Measurements from ENCODE around the gene ICE2. TPM values are rescaled to one million over a fixed set of nuclear protein-coding genes. Genes with fewer than 3 reads are reported as not detected.

ICE2 gene
- total and polyA plus RNA-seq, 2 of the 8 experiments (the other 6 are each of a cell fraction or from before 2014, with no cell fraction given): 40.0 to 87.3 TPM

DNA sequence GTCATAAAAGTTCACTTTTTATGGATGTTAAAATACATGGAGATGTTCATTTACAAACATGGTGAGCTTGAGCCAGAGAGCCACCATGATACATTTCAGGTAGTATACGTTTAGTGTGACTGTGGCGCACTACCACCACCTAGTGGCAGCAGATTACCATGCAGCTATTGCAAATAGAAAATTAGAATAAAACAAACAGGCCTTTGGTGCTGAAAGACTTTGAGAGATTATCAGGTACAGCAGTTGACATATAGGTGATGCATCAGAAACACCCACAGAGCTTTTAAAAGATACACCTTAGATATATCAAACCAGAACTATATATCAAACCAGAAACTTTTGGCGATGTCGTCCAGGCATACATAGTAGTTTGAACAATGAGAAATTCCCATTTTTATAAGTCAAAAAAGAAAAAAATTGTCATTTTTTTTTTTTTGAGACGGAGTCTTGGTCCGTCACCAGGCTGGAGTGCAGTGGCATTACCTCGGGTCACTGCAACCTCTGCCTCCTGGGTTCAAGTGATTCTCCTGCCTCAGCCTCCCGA, 42.0 kb upstream of the ICE2 start:
- ChIA-PET CTCF (ENCODE audit: partially characterized antibody) (interaction anchor here (0.6 to 7.2 kb wide), 51 partner anchors 8 to 829 kb away, joined by 3 to 103 read pairs (median 3); no protein-coding TSS in a partner anchor), POLR2A (ENCODE audit: partially characterized antibody) (interaction anchor here (0.8 to 0.9 kb wide), 2 partner anchors 26 to 123 kb away, joined by 3 read pairs; no protein-coding TSS in a partner anchor)
- Histone ChIP-seq H3K79me1 (ENCODE audit: low read depth, low read length) (no peaks in the 10 kb centered on the region), H2AK5ac (ENCODE audit: low read depth, low read length) (no peak overlapping the region), H3K9ac (replicated peaks in 1 of 4; ENCODE audit: extremely low read depth in 1 of 4, low read depth in 3 of 4, low read length in 3 of 4) (no peak overlapping the region), H2BK20ac (ENCODE audit: low read length) (no peak overlapping the region), H3K36me3 (ENCODE audit: control insufficient read depth in 2 of 4, insufficient read depth in 4 of 4, low read length in 3 of 4) (no peaks in the 10 kb centered on the region), H3K4me3 (ENCODE audit: extremely low read depth in 1 of 4, insufficient read depth in 2 of 4, low read depth in 3 of 4, low read length in 4 of 4) (no peak overlapping the region), H2BK15ac (ENCODE audit: low read length) (no peak overlapping the region), H3K4me2 (ENCODE audit: insufficient read depth in 1 of 2, low read depth in 2 of 2, low read length in 2 of 2) (no peak overlapping the region), H3K56ac (replicated peaks; ENCODE audit: insufficient read length, low read depth, low read length) (no peak overlapping the region), H2AFZ (ENCODE audit: low read length) (no peak overlapping the region), H4K20me1 (replicated peaks in 1 of 2; ENCODE audit: control insufficient read depth in 1 of 2, insufficient read depth in 2 of 2, low read length in 2 of 2) (no peaks in the 10 kb centered on the region), H3K18ac (ENCODE audit: extremely low read depth, low read length) (no peak overlapping the region), H4K91ac (replicated peaks; ENCODE audit: insufficient read length, low read length) (no peak overlapping the region), H3K23ac (ENCODE audit: insufficient read length) (no peak overlapping the region), H3K4me1 (replicated peaks in 1 of 4; ENCODE audit: control insufficient read depth in 3 of 4, insufficient read depth in 4 of 4, low read length in 3 of 4) (peaks cover 0 to 3% (median 0%) of the 10 kb centered on the region in 4 experiments; a peak in 4 of 7 replicates), H3K23me2 (ENCODE audit: low read depth, low read length) (no peaks in the 10 kb centered on the region), H3K9me3 (ENCODE audit: insufficient read depth in 2 of 2, low read depth in 1 of 2, low read length in 1 of 2) (no peaks in the 10 kb centered on the region), H2BK5ac (ENCODE audit: low read depth, low read length) (no peak overlapping the region), H3K4ac (replicated peaks; ENCODE audit: insufficient read length, low read depth, low read length) (no peak overlapping the region), H3K27ac (ENCODE audit: low read depth, low read length) (no peak overlapping the region), H2BK12ac (ENCODE audit: low read depth, low read length) (no peak overlapping the region), H4K5ac (ENCODE audit: insufficient read length, low read depth, low read length) (no peak overlapping the region), H3K27me3 (replicated peaks in 1 of 4; ENCODE audit: control insufficient read depth in 3 of 4, extremely low read depth in 1 of 4, insufficient read depth in 3 of 4, low read length in 3 of 4) (no peaks in the 10 kb centered on the region), H3K14ac (ENCODE audit: insufficient read length) (no peak overlapping the region), H3K79me2 (ENCODE audit: control insufficient read depth in 1 of 2, insufficient read depth in 2 of 2, low read length in 2 of 2) (no peaks in the 10 kb centered on the region), H4K8ac (ENCODE audit: extremely low read depth, insufficient read depth, low read length) (no peak overlapping the region), H2BK120ac (replicated peaks; ENCODE audit: low read depth, low read length) (no peak overlapping the region)
- FAIRE-seq: peak; percentile 88
- DNase-seq (ENCODE audit: low read depth in 1 of 2, low spot score in 2 of 2): peak in 1 of 2 experiments; percentile 87
- WGBS, 2 experiments (ENCODE audit: extremely low coverage in 1 of 2, insufficient coverage in 1 of 2, insufficient read length in 1 of 2, insufficient replicate concordance in 2 of 2, low coverage in 1 of 2, low lambda C conversion rate in 2 of 2, missing lambda C conversion rate in 1 of 2): 57% methylated on average over 8 of the region's 8 CpGs; no CpG with 5 or more reads in 1 of the 2 experiments
- TF ChIP-seq MAFK (IDR thresholded peaks at IDR 0.05; ENCODE audit: low read depth, low read length) (no peak), SP1 (IDR thresholded peaks at IDR 0.05; ENCODE audit: low read depth, low read length) (peak; percentile 2; the same call in 1 of the 2 replicates), TBP (IDR thresholded peaks at IDR 0.05; ENCODE audit: low read depth, low read length) (no peak), RAD21 (IDR thresholded peaks at IDR 0.05 in 1 of 2, conservative IDR thresholded peaks at IDR 0.05 in 1 of 2; ENCODE audit: low read depth in 2 of 2, low read length in 2 of 2) (peak; percentile 82 to 83), RBBP5 (IDR thresholded peaks at IDR 0.05; ENCODE audit: borderline replicate concordance, low read depth, low read length) (no peak), JUN (IDR thresholded peaks at IDR 0.05; ENCODE audit: low read depth, low read length) (no peak), NRF1 (IDR thresholded peaks at IDR 0.05; ENCODE audit: low read depth, low read length) (no peak), EP300 (IDR thresholded peaks at IDR 0.05; ENCODE audit: borderline replicate concordance in 1 of 2, low read depth in 2 of 2, low read length in 2 of 2) (no peak), YY1 (IDR thresholded peaks at IDR 0.05; ENCODE audit: low read depth, low read length) (peak; percentile 63; the same call in 1 of the 2 replicates)
- TF ChIP-seq, protein P1, sequence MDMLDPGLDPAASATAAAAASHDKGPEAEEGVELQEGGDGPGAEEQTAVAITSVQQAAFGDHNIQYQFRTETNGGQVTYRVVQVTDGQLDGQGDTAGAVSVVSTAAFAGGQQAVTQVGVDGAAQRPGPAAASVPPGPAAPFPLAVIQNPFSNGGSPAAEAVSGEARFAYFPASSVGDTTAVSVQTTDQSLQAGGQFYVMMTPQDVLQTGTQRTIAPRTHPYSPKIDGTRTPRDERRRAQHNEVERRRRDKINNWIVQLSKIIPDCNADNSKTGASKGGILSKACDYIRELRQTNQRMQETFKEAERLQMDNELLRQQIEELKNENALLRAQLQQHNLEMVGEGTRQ (IDR thresholded peaks at IDR 0.05; ENCODE audit: low read length): no peak

Measured in H1 (cell line).